Osteoblast (primary cell): Measurements from ENCODE around the gene SPOCD1. TPM values are rescaled to one million over a fixed set of nuclear protein-coding genes. Genes with fewer than 3 reads are reported as not detected.

Experiments used
- DNase-seq: peaks from one replicate; pipeline ENCODE4 v3.0.0; 2011; ENCODE audit warnings: low spot score, mixed read lengths; ENCODE audit not compliant: insufficient read length; ENCODE audit errors: missing footprints
- H2AFZ ChIP-seq: 2 replicates; pipeline ENCODE4 v1.6.0; 2011; ENCODE audit warnings: mild to moderate bottlenecking, low read length
- H3K27ac ChIP-seq: 2 replicates; pipeline ENCODE4 v1.5.1; 2011; ENCODE audit warnings: mild to moderate bottlenecking, low read depth, low read length, moderate library complexity
- H3K27me3 ChIP-seq: 2 replicates; pipeline ENCODE4 v1.6.0; 2012; ENCODE audit warnings: mild to moderate bottlenecking, control low read depth, inconsistent platforms, low read length, moderate library complexity; ENCODE audit not compliant: insufficient read depth
- H3K36me3 ChIP-seq: 2 replicates; pipeline ENCODE4 v1.5.1; 2011; ENCODE audit warnings: mild to moderate bottlenecking, low read length, control low read depth, moderate library complexity; ENCODE audit not compliant: insufficient read depth
- H3K4me1 ChIP-seq: 2 replicates; pipeline ENCODE4 v1.5.1; 2011; ENCODE audit warnings: mild to moderate bottlenecking, low read length, control low read depth, moderate library complexity; ENCODE audit not compliant: insufficient read depth
- H3K4me2 ChIP-seq: 2 replicates; pipeline ENCODE4 v1.6.0; 2011; ENCODE audit warnings: mild to moderate bottlenecking, low read length; ENCODE audit not compliant: insufficient read depth
- H3K4me3 ChIP-seq: fragments of 200-600 bp; sonication (generic); 3 replicates; pipeline ENCODE4 v1.5.1; 2012; ENCODE audit warnings: mild to moderate bottlenecking, low read length, inconsistent platforms; ENCODE audit not compliant: insufficient read depth
- H3K79me2 ChIP-seq: 2 replicates; pipeline ENCODE4 v1.6.0; 2012; ENCODE audit warnings: mild to moderate bottlenecking, low read length, control low read depth, inconsistent platforms; ENCODE audit not compliant: insufficient read depth
- H3K9me3 ChIP-seq: 2 replicates; pipeline ENCODE4 v1.5.1; 2011; ENCODE audit warnings: low read depth, low read length, control low read depth
- H4K20me1 ChIP-seq: 2 replicates; pipeline ENCODE4 v1.6.0; 2012; ENCODE audit warnings: mild to moderate bottlenecking, low read length, control low read depth; ENCODE audit not compliant: insufficient read depth
- total RNA-seq: library from RNA; depleted of rRNA; stranded (reverse); fragments of >200 nt; gene quantifications from 2 replicates; pipeline ENCODE4 v1.2.3, GENCODE V29; 2012
- TF ChIP-seq, protein P1 (sequence below): IDR thresholded peaks from 2 replicates; pipeline ENCODE4 v1.5.1; 2011; ENCODE audit warnings: mild to moderate bottlenecking, low read depth, low read length, moderate library complexity; ENCODE audit errors: extremely low read depth

The SPOCD1 gene
- total RNA-seq, 1 donor: 58.6 TPM

GRCh38 chr1:31830065-31830464 lies 14.2 kb upstream of the SPOCD1 start:
- H3K27ac ChIP-seq: no peak overlapping the region
- H3K27me3 ChIP-seq: no peaks in the 10 kb centered on the region
- H3K4me1 ChIP-seq: peaks cover 9% of the 10 kb centered on the region
- H3K9me3 ChIP-seq: no peaks in the 10 kb centered on the region
- DNase-seq: no peak
- H3K36me3 ChIP-seq: no peaks in the 10 kb centered on the region
- TF ChIP-seq, protein P1, sequence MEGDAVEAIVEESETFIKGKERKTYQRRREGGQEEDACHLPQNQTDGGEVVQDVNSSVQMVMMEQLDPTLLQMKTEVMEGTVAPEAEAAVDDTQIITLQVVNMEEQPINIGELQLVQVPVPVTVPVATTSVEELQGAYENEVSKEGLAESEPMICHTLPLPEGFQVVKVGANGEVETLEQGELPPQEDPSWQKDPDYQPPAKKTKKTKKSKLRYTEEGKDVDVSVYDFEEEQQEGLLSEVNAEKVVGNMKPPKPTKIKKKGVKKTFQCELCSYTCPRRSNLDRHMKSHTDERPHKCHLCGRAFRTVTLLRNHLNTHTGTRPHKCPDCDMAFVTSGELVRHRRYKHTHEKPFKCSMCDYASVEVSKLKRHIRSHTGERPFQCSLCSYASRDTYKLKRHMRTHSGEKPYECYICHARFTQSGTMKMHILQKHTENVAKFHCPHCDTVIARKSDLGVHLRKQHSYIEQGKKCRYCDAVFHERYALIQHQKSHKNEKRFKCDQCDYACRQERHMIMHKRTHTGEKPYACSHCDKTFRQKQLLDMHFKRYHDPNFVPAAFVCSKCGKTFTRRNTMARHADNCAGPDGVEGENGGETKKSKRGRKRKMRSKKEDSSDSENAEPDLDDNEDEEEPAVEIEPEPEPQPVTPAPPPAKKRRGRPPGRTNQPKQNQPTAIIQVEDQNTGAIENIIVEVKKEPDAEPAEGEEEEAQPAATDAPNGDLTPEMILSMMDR: no peak
- no peaks in the 10 kb centered on the region for H3K79me2 ChIP-seq
- H3K4me3 ChIP-seq: no peak overlapping the region
- H2AFZ ChIP-seq: no peak overlapping the region
- H4K20me1 ChIP-seq: no peaks in the 10 kb centered on the region
- no peak overlapping the region for H3K4me2 ChIP-seq

DNA sequence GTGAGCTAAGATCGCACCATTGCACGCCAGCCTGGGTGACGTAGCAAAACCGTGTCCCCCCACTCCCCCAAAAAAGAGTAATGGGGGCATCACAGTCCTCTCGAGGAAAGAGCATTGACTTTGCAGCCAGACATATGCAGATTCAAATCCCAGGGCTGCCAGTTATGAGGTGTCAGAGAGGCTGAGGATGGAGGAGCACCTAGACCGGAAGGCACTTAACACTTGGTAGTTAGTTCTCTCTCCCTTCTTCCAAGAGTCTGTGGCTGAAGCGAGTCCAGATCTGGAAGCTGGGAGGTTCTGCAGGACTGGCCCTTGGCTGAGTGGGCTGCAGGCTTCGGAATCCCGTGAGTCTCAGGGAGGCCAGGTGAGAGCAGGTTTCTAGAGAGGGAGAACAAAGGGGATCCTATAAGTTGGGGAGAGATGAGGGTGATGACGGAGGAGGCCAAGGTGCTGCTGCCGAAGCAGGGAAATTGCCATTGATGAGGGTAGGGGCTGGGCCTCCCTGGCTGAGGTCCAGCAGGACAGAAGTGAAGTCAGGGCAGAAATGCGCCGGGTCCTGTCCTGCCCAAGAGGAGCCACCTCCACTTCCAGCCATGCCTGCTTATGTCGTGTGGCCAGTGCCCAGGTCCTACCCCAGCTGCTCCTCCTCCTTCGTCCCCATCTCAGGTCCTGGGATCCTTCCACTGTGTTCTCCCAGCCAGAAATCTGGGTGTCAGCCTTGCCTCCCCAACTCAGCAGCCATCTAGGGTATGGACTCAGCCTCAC lies 13.3 kb upstream of the SPOCD1 start:
- TF ChIP-seq, protein P1: no peak
- peaks cover 9% of the 10 kb centered on the region for H3K4me1 ChIP-seq
- H3K79me2 ChIP-seq: no peaks in the 10 kb centered on the region
- no peak overlapping the region for H2AFZ ChIP-seq
- no peaks in the 10 kb centered on the region for H4K20me1 ChIP-seq
- peak; percentile 42 for DNase-seq
- no peaks in the 10 kb centered on the region for H3K36me3 ChIP-seq
- H3K4me3 ChIP-seq: no peak overlapping the region
- no peaks in the 10 kb centered on the region for H3K9me3 ChIP-seq
- H3K27me3 ChIP-seq: no peaks in the 10 kb centered on the region
- H3K27ac ChIP-seq: no peak overlapping the region
- H3K4me2 ChIP-seq: no peak overlapping the region

GRCh38 chr1:31828341-31828740 lies 12.5 kb upstream of the SPOCD1 start:
- Histone ChIP-seq H3K79me2 (no peaks in the 10 kb centered on the region), H3K27ac (no peak overlapping the region), H3K4me1 (peaks cover 9% of the 10 kb centered on the region), H2AFZ (no peak overlapping the region), H3K9me3 (no peaks in the 10 kb centered on the region), H4K20me1 (no peaks in the 10 kb centered on the region), H3K36me3 (no peaks in the 10 kb centered on the region), H3K4me3 (no peak overlapping the region), H3K27me3 (no peaks in the 10 kb centered on the region), H3K4me2 (no peak overlapping the region)
- TF ChIP-seq, protein P1: no peak
- DNase-seq: peak; percentile 15

DNA sequence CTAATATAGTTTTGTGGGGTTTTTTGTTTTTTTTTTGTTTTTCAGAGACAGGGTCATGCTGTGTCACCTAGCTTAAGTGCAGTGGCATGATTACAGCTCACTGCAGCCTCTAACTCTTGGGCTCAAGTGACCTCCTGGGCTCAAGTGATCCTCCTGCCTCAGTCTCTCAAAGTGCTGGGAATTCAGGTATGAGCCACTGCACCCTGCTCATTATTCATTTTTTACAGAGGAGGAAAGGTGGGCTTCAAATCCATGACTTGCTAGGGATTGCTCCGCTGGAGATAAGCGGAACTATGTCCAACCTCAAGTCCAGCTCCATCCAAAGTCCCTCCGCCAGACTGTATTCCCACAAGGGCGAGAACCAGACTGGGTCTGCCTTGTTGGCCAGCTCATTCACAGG lies 8.0 kb upstream of the SPOCD1 start:
- Histone ChIP-seq H3K9me3 (no peaks in the 10 kb centered on the region), H3K79me2 (no peaks in the 10 kb centered on the region), H4K20me1 (no peaks in the 10 kb centered on the region), H3K27me3 (no peaks in the 10 kb centered on the region), H3K4me2 (no peak overlapping the region), H3K4me1 (peaks cover 4% of the 10 kb centered on the region), H3K36me3 (no peaks in the 10 kb centered on the region), H2AFZ (no peak overlapping the region), H3K4me3 (no peak overlapping the region), H3K27ac (no peak overlapping the region)
- no peak for DNase-seq
- TF ChIP-seq, protein P1: no peak
